Liver (tissue), 9 donors: ENCODE data around the gene MSMP. TPM values are rescaled to one million over a fixed set of nuclear protein-coding genes. Genes with fewer than 3 reads are reported as not detected.

Source experiments
- DNase-seq: peaks from one replicate; pipeline ENCODE4 v3.0.0-alpha.2; 2017; ENCODE audit warnings: low spot score
- H3K27ac ChIP-seq, 2 donors: one replicate each; pipeline ENCODE4 v1.7.0; 2013; ENCODE audit warnings: inconsistent platforms in 2 of 2, low read length in 2 of 2, control low read depth in 1 of 2, low read depth in 1 of 2, mild to moderate bottlenecking in 1 of 2
- H3K27me3 ChIP-seq, 4 donors: one replicate each; pipeline versions ENCODE4 v1.6.1 to v1.7.0; 2013; ENCODE audit warnings: low read length in 3 of 4, inconsistent platforms in 1 of 4, mild to moderate bottlenecking in 1 of 4, moderate library complexity in 1 of 4; ENCODE audit not compliant: control insufficient read depth in 4 of 4, insufficient read depth in 4 of 4
- H3K36me3 ChIP-seq, 4 donors: one replicate each; pipeline versions ENCODE4 v1.6.1 to v1.7.0; 2013; ENCODE audit warnings: low read length in 3 of 4, mild to moderate bottlenecking in 3 of 4, low read depth in 1 of 4, moderate library complexity in 1 of 4; ENCODE audit not compliant: control insufficient read depth in 4 of 4, insufficient read depth in 3 of 4
- H3K4me1 ChIP-seq, 4 donors: one replicate each; pipeline versions ENCODE4 v1.6.1 to v1.7.0; 2013; ENCODE audit warnings: low read length in 3 of 4, mild to moderate bottlenecking in 3 of 4, moderate library complexity in 1 of 4; ENCODE audit not compliant: control insufficient read depth in 4 of 4, insufficient read depth in 4 of 4
- H3K4me3 ChIP-seq, 3 donors: one replicate each; pipeline versions ENCODE4 v1.6.1 to v1.7.0; 2013; ENCODE audit warnings: low read length in 3 of 3, control low read depth in 1 of 3, low read depth in 1 of 3, mild to moderate bottlenecking in 1 of 3
- H3K9ac ChIP-seq, 2 donors: one replicate each; pipeline ENCODE4 v1.7.0; 2013; ENCODE audit warnings: low read length in 2 of 2, mild to moderate bottlenecking in 2 of 2, moderate library complexity in 2 of 2, control low read depth in 1 of 2, low read depth in 1 of 2
- H3K9me3 ChIP-seq, 4 donors: one replicate each; pipeline versions ENCODE4 v1.6.1 to v1.7.0; 2013; ENCODE audit warnings: low read length in 3 of 4; ENCODE audit not compliant: control insufficient read depth in 4 of 4
- ATF3 ChIP-seq: IDR thresholded peaks from 2 replicates; pipeline ENCODE4 v1.6.1; 2016; ENCODE audit warnings: antibody characterized with exemption
- CTCF ChIP-seq: fragments of 150-350 bp; IDR thresholded peaks from 2 replicates; pipeline ENCODE4 v1.5.1; 2017; ENCODE audit warnings: improper control_type of control experiment, low read depth, low read length; ENCODE audit not compliant: missing input control
- EGR1 ChIP-seq, 2 donors: IDR thresholded peaks; 2 replicates each; pipeline ENCODE4 v1.6.1; 2016 to 2018; ENCODE audit warnings: antibody characterized with exemption in 2 of 2, low read depth in 2 of 2
- FOXA1 ChIP-seq: IDR thresholded peaks from 2 replicates; pipeline ENCODE4 v1.6.1; 2016; ENCODE audit warnings: antibody characterized with exemption
- FOXA2 ChIP-seq: IDR thresholded peaks from 2 replicates; pipeline ENCODE4 v1.6.1; 2016; ENCODE audit warnings: antibody characterized with exemption
- GABPA ChIP-seq, 2 donors: IDR thresholded peaks in 1 of 2; conservative IDR thresholded peaks in 1 of 2; 2 replicates each; pipeline ENCODE4 v1.6.1; 2016; ENCODE audit warnings: antibody characterized with exemption in 2 of 2, mild to moderate bottlenecking in 1 of 2, moderate library complexity in 1 of 2
- HNF4A ChIP-seq, 2 donors: conservative IDR thresholded peaks; 2 replicates each; pipeline ENCODE4 v1.6.1; 2016; ENCODE audit warnings: antibody characterized with exemption in 2 of 2, mild to moderate bottlenecking in 2 of 2
- HNF4G ChIP-seq: IDR thresholded peaks from 2 replicates; pipeline ENCODE4 v1.6.1; 2016; ENCODE audit warnings: antibody characterized with exemption
- JUND ChIP-seq, 2 donors: IDR thresholded peaks; 2 replicates each; pipeline ENCODE4 v1.6.1; 2016; ENCODE audit warnings: antibody characterized with exemption in 2 of 2
- MAX ChIP-seq: IDR thresholded peaks from 2 replicates; pipeline ENCODE4 v1.6.1; 2016; ENCODE audit warnings: antibody characterized with exemption
- NR2F2 ChIP-seq: IDR thresholded peaks from 2 replicates; pipeline ENCODE4 v1.6.1; 2016; ENCODE audit warnings: antibody characterized with exemption
- RAD21 ChIP-seq, 2 donors: IDR thresholded peaks; 2 replicates each; pipeline ENCODE4 v1.6.1; 2016; ENCODE audit warnings: antibody characterized with exemption in 2 of 2, mild to moderate bottlenecking in 2 of 2
- REST ChIP-seq: IDR thresholded peaks from 2 replicates; pipeline ENCODE4 v1.6.1; 2016; ENCODE audit warnings: antibody characterized with exemption, mild to moderate bottlenecking
- RXRA ChIP-seq, 2 donors: IDR thresholded peaks; 2 replicates each; pipeline ENCODE4 v1.6.1; 2017 to 2018; ENCODE audit warnings: antibody characterized with exemption in 2 of 2, mild to moderate bottlenecking in 1 of 2
- SP1 ChIP-seq: IDR thresholded peaks from 2 replicates; pipeline ENCODE4 v1.6.1; 2018; ENCODE audit warnings: antibody characterized with exemption, mild to moderate bottlenecking
- TAF1 ChIP-seq: conservative IDR thresholded peaks from 2 replicates; pipeline ENCODE4 v1.6.1; 2016; ENCODE audit warnings: antibody characterized with exemption, mild to moderate bottlenecking
- YY1 ChIP-seq: IDR thresholded peaks from 2 replicates; pipeline ENCODE4 v1.6.1; 2016; ENCODE audit warnings: antibody characterized with exemption, mild to moderate bottlenecking
- ZBTB33 ChIP-seq: IDR thresholded peaks from 2 replicates; pipeline ENCODE4 v1.6.1; 2016; ENCODE audit warnings: antibody characterized with exemption
- WGBS: extraction: QIAGEN DNeasy Blood & Tissue Kit; methylation state at CpG from one replicate; pipeline ENCODE4 v1.1.7; 2013; 5-methylcytosine and 5-hydroxymethylcytosine counted together
- polyA plus RNA-seq, 2 donors: library from polyadenylated mRNA; stranded (reverse) in 1 of 2; unstranded in 1 of 2; fragments of 200-250 nt in 1 of 2; fragments of >200 nt in 1 of 2; fragmentation: Nextera tagmentation in 1 of 2; extraction: Ambion mirVana in 1 of 2; gene quantifications; one replicate each; pipeline versions ENCODE4 v1.2.1 to v1.2.3, GENCODE V29; 2013 to 2015
- total RNA-seq, 2 donors: library from RNA; depleted of rRNA; stranded (reverse); fragments of >200 nt; gene quantifications; one replicate each; pipeline ENCODE4 v1.2.3, GENCODE V29; 2014
- donor health status: healthy.
- donor health status: healthy.
- donor health status: healthy.
- donor health status: healthy.
- donor health status: healthy.

Gene MSMP
- total and polyA plus RNA-seq, 4 donors: not detected

- no peaks in the 10 kb centered on the region for H3K9me3 ChIP-seq
- peak; percentile 68 for DNase-seq
- H3K27me3 ChIP-seq: no peaks in the 10 kb centered on the region
- H3K4me3 ChIP-seq: peak overlapping the region; percentile 72 to 87 (median 78)
- H3K27ac ChIP-seq: peak overlapping the region; percentile 82 to 98
- peak overlapping the region; percentile 73 to 79 for H3K9ac ChIP-seq
- peaks cover 7 to 24% (median 12%) of the 10 kb centered on the region in 4 donors for H3K4me1 ChIP-seq
- no peak for TF ChIP-seq TAF1
- no peak for TF ChIP-seq NR2F2
- peak; percentile 20 to 71 for TF ChIP-seq RAD21 (IDR thresholded peaks at IDR 0.05)
- TF ChIP-seq CTCF: peak; percentile 39
- TF ChIP-seq ATF3: no peak
- no peak for TF ChIP-seq RXRA (IDR thresholded peaks at IDR 0.05)
- no peak for TF ChIP-seq EGR1 (IDR thresholded peaks at IDR 0.05; ENCODE audit: low read depth in 2 of 2)
- peak; percentile 28 for TF ChIP-seq YY1
- no peak for TF ChIP-seq GABPA (IDR thresholded peaks at IDR 0.05 in 1 of 2, conservative IDR thresholded peaks at IDR 0.05 in 1 of 2)
- TF ChIP-seq MAX: no peak
- no peak for TF ChIP-seq HNF4G
- TF ChIP-seq FOXA1: no peak
- TF ChIP-seq HNF4A (conservative IDR thresholded peaks at IDR 0.05): no peak
- no peak for TF ChIP-seq JUND (IDR thresholded peaks at IDR 0.05)
- TF ChIP-seq SP1: no peak
- TF ChIP-seq REST: no peak
- TF ChIP-seq FOXA2: no peak
- TF ChIP-seq ZBTB33: no peak
- peaks cover 10 to 31% (median 27%) of the 10 kb centered on the region in 4 donors for H3K36me3 ChIP-seq
- WGBS: 11% methylated on average over 48 of the region's 48 CpGs
These were observed 2.5 kb upstream of the MSMP start for GRCh38 chr9:35756275-35757225.
